Head of caudate nucleus (tissue), 42 donors: ENCODE measurements around the gene IFITM2.
"Not testable (repeated sequence)": the region's sequence is repeated elsewhere in the genome, so short reads cannot be mapped to it uniquely, and the experiment has no call there.

Experiments used
- DNase-seq, 42 donors: peaks; one replicate each; pipeline versions ENCODE4 v3.0.0 to v3.0.0-alpha.2; 2020 to 2021; ENCODE audit warnings: mixed read lengths in 7 of 42
- intact Hi-C: fragments of 100-400 bp; cut with DNase I; formaldehyde crosslinking; loops from one replicate; pipeline ENCODE4 v1.15.0; 2022

The IFITM2 gene

GRCh38 chr11:330694-331357 lies 23.2 kb downstream of the IFITM2 start:
- no peak for DNase-seq
- intact Hi-C loops, result no loop called here

GRCh38 chr11:331358-332060 lies 23.9 kb downstream of the IFITM2 start:
- intact Hi-C loops, result no loop called here
- DNase-seq, result no peak

GRCh38 chr11:332651-333480 lies 25.2 kb downstream of the IFITM2 start:
- intact Hi-C loops, result no loop called here
- no peak for DNase-seq

- DNase-seq, intact Hi-C loops: not testable (repeated sequence)
Observed at GRCh38 chr11:333616-334263, 26.1 kb downstream of the IFITM2 start.

- no peak for DNase-seq
- intact Hi-C loops, result no loop called here
Observed at GRCh38 chr11:334264-334994, 26.8 kb downstream of the IFITM2 start.

- intact Hi-C loops, result no loop called here
- peak in 9 of 42 donors; percentile 28 to 63 (median 45) for DNase-seq
Observed at GRCh38 chr11:335779-336658, 28.4 kb downstream of the IFITM2 start.

- no peak for DNase-seq
- intact Hi-C loops, result no loop called here
Observed at GRCh38 chr11:336659-337198, 29.1 kb downstream of the IFITM2 start.

GRCh38 chr11:337711-338110 lies 30.1 kb downstream of the IFITM2 start:
- no peak for DNase-seq
- intact Hi-C loops, result no loop called here

- intact Hi-C loops, result no loop called here
- no peak for DNase-seq
Observed at GRCh38 chr11:339963-340362, 32.3 kb downstream of the IFITM2 start.

- no peak for DNase-seq
- intact Hi-C loops, result no loop called here
Observed at GRCh38 chr11:340539-341512, 33.2 kb downstream of the IFITM2 start.

GRCh38 chr11:342328-342727 lies 34.7 kb downstream of the IFITM2 start:
- intact Hi-C loops, result no loop called here

GRCh38 chr11:344836-345578 lies 37.4 kb downstream of the IFITM2 start:
- peak in 1 of 42 donors; percentile 10 for DNase-seq
- intact Hi-C loops, result no loop called here

More at GRCh38 chr11:342328-342727, 34.7 kb downstream of the IFITM2 start:
- DNase-seq, result no peak

- intact Hi-C loops, result no loop called here
- DNase-seq, result no peak
Observed at GRCh38 chr11:346529-346928, 38.9 kb downstream of the IFITM2 start.

GRCh38 chr11:349270-349954 lies 41.8 kb downstream of the IFITM2 start:
- DNase-seq, result peak in 1 of 42 donors; percentile 12
- intact Hi-C loops, result not testable (repeated sequence)
